ENCODE results near the gene RFTN2. TPM values are rescaled to one million over a fixed set of nuclear protein-coding genes. Genes with fewer than 3 reads are reported as not detected.

RFTN2 gene
- total RNA-seq, 3 donors from 2014 or later = 2.3 to 21.1 (median 7.6) TPM

DNA sequence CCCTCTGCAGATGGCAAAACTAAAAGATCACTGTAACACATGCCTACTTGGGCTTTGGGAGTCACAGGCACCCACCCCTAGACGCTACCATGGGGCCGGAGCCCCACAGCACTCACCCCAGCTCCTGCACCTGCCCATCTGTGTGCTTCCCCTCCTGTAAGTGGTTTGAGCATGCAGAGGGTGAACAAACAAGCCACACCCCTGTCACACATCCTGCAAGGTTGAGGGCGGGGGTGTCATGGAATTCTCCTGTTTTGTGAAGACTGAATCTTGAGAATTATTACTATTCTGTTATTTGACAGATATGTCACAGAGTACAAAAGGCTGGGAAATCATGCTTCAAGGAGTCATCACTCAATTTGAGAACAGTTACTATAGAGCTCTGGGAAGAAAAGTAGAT is 60.9 kb downstream of the RFTN2 start:
- H3K36me3 ChIP-seq = no peaks in the 10 kb centered on the region
- intact Hi-C loops (cut with DNase I; ENCODE audit: low total_unique reads) = no loop called here

GRCh38 chr2:197613509-197613987 is 61.8 kb downstream of the RFTN2 start:
- H3K27me3 ChIP-seq = no peaks in the 10 kb centered on the region
- no peaks in the 10 kb centered on the region for H3K4me1 ChIP-seq
- DNase-seq (ENCODE audit: low spot score in 2 of 2) = no peak
- H3K9me3 ChIP-seq = no peaks in the 10 kb centered on the region
- no peak for TF ChIP-seq POLR2A (IDR thresholded peaks at IDR 0.05)
- no peak for TF ChIP-seq POLR2AphosphoS5 (IDR thresholded peaks at IDR 0.05)
- TF ChIP-seq, protein P1, sequence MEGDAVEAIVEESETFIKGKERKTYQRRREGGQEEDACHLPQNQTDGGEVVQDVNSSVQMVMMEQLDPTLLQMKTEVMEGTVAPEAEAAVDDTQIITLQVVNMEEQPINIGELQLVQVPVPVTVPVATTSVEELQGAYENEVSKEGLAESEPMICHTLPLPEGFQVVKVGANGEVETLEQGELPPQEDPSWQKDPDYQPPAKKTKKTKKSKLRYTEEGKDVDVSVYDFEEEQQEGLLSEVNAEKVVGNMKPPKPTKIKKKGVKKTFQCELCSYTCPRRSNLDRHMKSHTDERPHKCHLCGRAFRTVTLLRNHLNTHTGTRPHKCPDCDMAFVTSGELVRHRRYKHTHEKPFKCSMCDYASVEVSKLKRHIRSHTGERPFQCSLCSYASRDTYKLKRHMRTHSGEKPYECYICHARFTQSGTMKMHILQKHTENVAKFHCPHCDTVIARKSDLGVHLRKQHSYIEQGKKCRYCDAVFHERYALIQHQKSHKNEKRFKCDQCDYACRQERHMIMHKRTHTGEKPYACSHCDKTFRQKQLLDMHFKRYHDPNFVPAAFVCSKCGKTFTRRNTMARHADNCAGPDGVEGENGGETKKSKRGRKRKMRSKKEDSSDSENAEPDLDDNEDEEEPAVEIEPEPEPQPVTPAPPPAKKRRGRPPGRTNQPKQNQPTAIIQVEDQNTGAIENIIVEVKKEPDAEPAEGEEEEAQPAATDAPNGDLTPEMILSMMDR (IDR thresholded peaks at IDR 0.05) = no peak
- H3K27ac ChIP-seq = no peak overlapping the region
- H3K4me3 ChIP-seq = no peak overlapping the region
- intact Hi-C loops (cut with DNase I; ENCODE audit: low total_unique reads) = no loop called here
- no peaks in the 10 kb centered on the region for H3K36me3 ChIP-seq

More for the DNA sequence above, 60.9 kb downstream of the RFTN2 start:
- H3K9me3 ChIP-seq = no peaks in the 10 kb centered on the region
- no peak for DNase-seq (ENCODE audit: low spot score in 2 of 2)
- no peak overlapping the region for H3K27ac ChIP-seq
- no peak overlapping the region for H3K4me3 ChIP-seq
- H3K27me3 ChIP-seq = no peaks in the 10 kb centered on the region
- no peaks in the 10 kb centered on the region for H3K4me1 ChIP-seq
- TF ChIP-seq, protein P1 (IDR thresholded peaks at IDR 0.05) = no peak
- TF ChIP-seq POLR2A (IDR thresholded peaks at IDR 0.05) = no peak
- no peak for TF ChIP-seq POLR2AphosphoS5 (IDR thresholded peaks at IDR 0.05)

DNA sequence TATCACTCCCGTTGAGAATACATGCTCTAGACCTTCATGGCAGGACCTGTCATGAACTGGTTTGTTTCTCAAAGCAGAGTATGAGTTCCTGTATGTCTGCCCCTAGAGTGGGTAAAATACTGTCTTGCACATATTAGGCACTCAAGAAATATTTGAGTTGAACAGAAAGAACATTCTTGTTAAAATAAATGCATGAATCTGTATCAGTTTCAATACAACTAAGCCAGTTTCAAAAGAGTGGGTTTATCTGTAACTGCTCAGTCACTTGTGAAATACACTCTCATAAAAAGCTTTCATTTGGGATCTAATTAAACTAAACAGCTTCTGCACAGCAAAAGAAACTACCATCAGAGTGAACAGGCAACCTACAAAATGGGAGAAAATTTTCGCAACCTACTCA is 69.2 kb downstream of the RFTN2 start:
- Histone ChIP-seq H3K27me3 (no peaks in the 10 kb centered on the region), H3K36me3 (no peaks in the 10 kb centered on the region), H3K4me1 (no peaks in the 10 kb centered on the region), H3K9me3 (no peaks in the 10 kb centered on the region), H3K27ac (no peak overlapping the region), H3K4me3 (no peak overlapping the region)
- intact Hi-C loops (cut with DNase I; ENCODE audit: low total_unique reads) = no loop called here
- TF ChIP-seq POLR2A (IDR thresholded peaks at IDR 0.05) (no peak), POLR2AphosphoS5 (IDR thresholded peaks at IDR 0.05) (no peak)
- TF ChIP-seq, protein P1 (IDR thresholded peaks at IDR 0.05) = no peak
- DNase-seq (ENCODE audit: low spot score in 2 of 2) = no peak

DNA sequence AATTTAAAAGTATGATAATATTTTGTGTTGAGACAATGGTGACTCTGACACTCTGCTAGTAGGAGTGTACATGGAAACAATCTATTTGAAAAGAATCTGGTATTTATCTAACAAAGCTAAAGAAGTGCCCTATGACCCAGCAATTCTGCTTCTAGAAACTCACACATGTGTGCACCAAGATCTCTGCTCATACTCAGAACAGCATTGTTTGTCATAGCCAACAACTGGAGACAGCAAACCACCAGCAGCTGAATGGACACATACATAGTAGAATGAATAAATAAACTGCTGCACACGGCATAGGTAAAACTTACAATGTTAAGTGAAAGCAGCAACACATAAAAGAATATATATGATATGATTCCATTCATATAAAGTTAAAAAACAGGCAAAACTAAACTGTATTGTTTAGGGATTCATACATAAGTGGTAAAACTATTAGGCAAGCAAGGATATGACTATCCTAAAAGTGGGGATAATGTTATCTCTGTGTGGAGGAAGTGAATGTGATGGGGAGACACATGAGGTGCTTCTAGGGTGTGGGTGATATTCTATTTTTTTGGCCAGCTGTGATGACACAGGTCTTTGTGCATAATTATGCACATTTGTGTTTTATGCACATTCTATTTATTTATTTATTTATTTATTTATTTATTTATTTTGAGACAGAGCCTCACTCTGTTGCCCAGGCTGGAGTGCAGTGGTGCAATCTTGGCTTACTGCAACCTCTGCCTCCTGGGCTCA is 71.1 kb downstream of the RFTN2 start:
- intact Hi-C loops (cut with DNase I; ENCODE audit: low total_unique reads) = no loop called here
- no peak for TF ChIP-seq POLR2A (IDR thresholded peaks at IDR 0.05)
- TF ChIP-seq, protein P1 (IDR thresholded peaks at IDR 0.05) = no peak
- no peak for TF ChIP-seq POLR2AphosphoS5 (IDR thresholded peaks at IDR 0.05)
- Histone ChIP-seq H3K4me1 (no peaks in the 10 kb centered on the region), H3K27me3 (no peaks in the 10 kb centered on the region), H3K36me3 (no peaks in the 10 kb centered on the region), H3K27ac (no peak overlapping the region), H3K4me3 (no peak overlapping the region), H3K9me3 (no peaks in the 10 kb centered on the region)
- DNase-seq (ENCODE audit: low spot score in 2 of 2) = no peak

- no peaks in the 10 kb centered on the region for H3K9me3 ChIP-seq
- no peaks in the 10 kb centered on the region for H3K4me1 ChIP-seq
- H3K4me3 ChIP-seq = no peak overlapping the region
- H3K27ac ChIP-seq = no peak overlapping the region
- no peaks in the 10 kb centered on the region for H3K36me3 ChIP-seq
- DNase-seq (ENCODE audit: low spot score in 2 of 2) = no peak
- TF ChIP-seq, protein P1 (IDR thresholded peaks at IDR 0.05) = no peak
- TF ChIP-seq POLR2AphosphoS5 (IDR thresholded peaks at IDR 0.05) (no peak), POLR2A (IDR thresholded peaks at IDR 0.05) (no peak)
- no peaks in the 10 kb centered on the region for H3K27me3 ChIP-seq
- intact Hi-C loops (cut with DNase I; ENCODE audit: low total_unique reads) = no loop called here
These were observed 73.7 kb downstream of the RFTN2 start for GRCh38 chr2:197601726-197602125.
